Right atrium auricular region (tissue), 2 donors: ENCODE results near the gene KDM4B. TPM values are rescaled to one million over a fixed set of nuclear protein-coding genes. Genes with fewer than 3 reads are reported as not detected.

Experiments used
- DNase-seq: peaks from one replicate; pipeline ENCODE4 v3.0.0-alpha.2; 2019; ENCODE audit warnings: low spot score
- H3K27ac ChIP-seq, 2 donors: fragments of 200-600 bp; sonication (generic); 1 replicate in 1 of 2; 2 replicates in 1 of 2; pipeline ENCODE4 v1.5.1; 2016 to 2019
- H3K27me3 ChIP-seq, 2 donors: fragments of 200-600 bp; sonication (generic); one replicate each; pipeline versions ENCODE4 v1.5.1 to v1.6.0; 2017 to 2019
- H3K36me3 ChIP-seq: fragments of 200-600 bp; sonication (generic); one replicate; pipeline ENCODE4 v1.5.1; 2016
- H3K4me1 ChIP-seq, 2 donors: fragments of 200-600 bp; sonication (generic); one replicate each; pipeline versions ENCODE4 v1.5.1 to v1.6.0; 2017 to 2019
- H3K4me3 ChIP-seq, 2 donors: fragments of 200-600 bp; sonication (generic); 1 replicate in 1 of 2; 2 replicates in 1 of 2; pipeline ENCODE4 v1.5.1; 2017 to 2019; ENCODE audit warnings: mild to moderate bottlenecking in 1 of 2, moderate library complexity in 1 of 2
- H3K9me3 ChIP-seq, 2 donors: fragments of 200-600 bp; sonication (generic); one replicate each; pipeline ENCODE4 v1.5.1; 2019
- total RNA-seq, 2 donors: library from RNA; depleted of rRNA; stranded (reverse); fragments of >200 nt; gene quantifications; one replicate each; pipeline ENCODE4 v1.1.0, GENCODE V29; 2016
- TF ChIP-seq, protein P1 (sequence below), 2 donors: fragments of 200-600 bp; sonication (generic); IDR thresholded peaks; one replicate each; pipeline ENCODE4 v1.5.1; 2019; ENCODE audit warnings: antibody characterized with exemption in 2 of 2

The KDM4B gene
- total RNA-seq, 2 donors from 2014 or later, result 17.6 to 26.0 TPM

DNA sequence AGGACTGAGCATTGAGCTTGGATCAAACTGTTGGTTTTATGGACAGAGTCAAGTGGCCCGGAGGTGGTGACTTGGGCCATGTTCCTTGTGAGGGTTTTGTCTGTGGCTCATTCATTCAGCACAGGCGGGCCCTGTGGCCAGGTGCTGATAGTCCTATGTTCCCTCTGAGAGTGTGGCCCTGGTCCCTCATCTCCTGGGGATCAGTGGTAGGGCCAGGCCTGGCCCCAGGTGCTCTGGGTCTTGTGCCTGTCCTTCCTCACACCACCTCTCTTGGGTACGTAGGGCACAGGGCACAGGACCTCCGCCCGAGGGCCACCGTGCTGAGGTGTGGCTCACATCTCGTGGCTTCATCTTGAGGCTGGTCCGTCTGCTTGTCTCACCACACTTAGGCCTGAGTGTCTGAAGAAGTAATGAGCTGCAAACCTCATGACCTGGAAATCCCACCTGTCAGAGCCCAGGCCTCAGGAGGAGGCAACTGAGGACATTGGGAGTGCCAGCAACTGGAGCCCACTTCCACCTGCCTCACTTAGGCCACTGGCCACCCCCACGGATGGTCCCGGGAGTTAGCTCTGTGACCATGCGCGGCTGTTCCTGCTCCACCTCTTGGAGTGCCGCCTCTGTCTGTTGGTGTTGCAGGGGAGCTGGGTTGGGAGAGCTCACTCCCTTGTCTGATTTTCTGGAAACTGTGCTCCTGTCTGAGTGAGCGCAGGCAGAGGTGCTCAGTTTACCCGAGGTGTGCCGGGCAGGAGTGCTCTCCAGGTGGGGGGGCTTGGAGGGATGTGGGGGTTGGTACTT is 53.4 kb downstream of the KDM4B start:
- no peaks in the 10 kb centered on the region for H3K9me3 ChIP-seq
- H3K4me3 ChIP-seq, result no peak overlapping the region
- no peaks in the 10 kb centered on the region for H3K27me3 ChIP-seq
- no peak for DNase-seq
- TF ChIP-seq, protein P1, sequence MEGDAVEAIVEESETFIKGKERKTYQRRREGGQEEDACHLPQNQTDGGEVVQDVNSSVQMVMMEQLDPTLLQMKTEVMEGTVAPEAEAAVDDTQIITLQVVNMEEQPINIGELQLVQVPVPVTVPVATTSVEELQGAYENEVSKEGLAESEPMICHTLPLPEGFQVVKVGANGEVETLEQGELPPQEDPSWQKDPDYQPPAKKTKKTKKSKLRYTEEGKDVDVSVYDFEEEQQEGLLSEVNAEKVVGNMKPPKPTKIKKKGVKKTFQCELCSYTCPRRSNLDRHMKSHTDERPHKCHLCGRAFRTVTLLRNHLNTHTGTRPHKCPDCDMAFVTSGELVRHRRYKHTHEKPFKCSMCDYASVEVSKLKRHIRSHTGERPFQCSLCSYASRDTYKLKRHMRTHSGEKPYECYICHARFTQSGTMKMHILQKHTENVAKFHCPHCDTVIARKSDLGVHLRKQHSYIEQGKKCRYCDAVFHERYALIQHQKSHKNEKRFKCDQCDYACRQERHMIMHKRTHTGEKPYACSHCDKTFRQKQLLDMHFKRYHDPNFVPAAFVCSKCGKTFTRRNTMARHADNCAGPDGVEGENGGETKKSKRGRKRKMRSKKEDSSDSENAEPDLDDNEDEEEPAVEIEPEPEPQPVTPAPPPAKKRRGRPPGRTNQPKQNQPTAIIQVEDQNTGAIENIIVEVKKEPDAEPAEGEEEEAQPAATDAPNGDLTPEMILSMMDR (IDR thresholded peaks at IDR 0.05), result no peak
- no peaks in the 10 kb centered on the region for H3K36me3 ChIP-seq
- H3K27ac ChIP-seq, result peak overlapping the region in 1 of 2 donors; percentile 39
- H3K4me1 ChIP-seq, result peaks cover 0 to 27% of the 10 kb centered on the region in 2 donors

GRCh38 chr19:5023128-5023571 is 54.2 kb downstream of the KDM4B start:
- Histone ChIP-seq H3K27me3 (no peaks in the 10 kb centered on the region), H3K9me3 (no peaks in the 10 kb centered on the region), H3K27ac (peak overlapping the region in 1 of 2 donors; percentile 39), H3K4me1 (peaks cover 0 to 27% of the 10 kb centered on the region in 2 donors), H3K4me3 (no peak overlapping the region), H3K36me3 (no peaks in the 10 kb centered on the region)
- DNase-seq, result no peak
- TF ChIP-seq, protein P1 (IDR thresholded peaks at IDR 0.05), result no peak

GRCh38 chr19:5024282-5024681 is 55.4 kb downstream of the KDM4B start:
- no peaks in the 10 kb centered on the region for H3K36me3 ChIP-seq
- H3K4me1 ChIP-seq, result peaks cover 0 to 35% of the 10 kb centered on the region in 2 donors
- TF ChIP-seq, protein P1 (IDR thresholded peaks at IDR 0.05), result no peak
- no peak for DNase-seq
- no peak overlapping the region for H3K27ac ChIP-seq
- H3K4me3 ChIP-seq, result no peak overlapping the region
- H3K27me3 ChIP-seq, result no peaks in the 10 kb centered on the region
- no peaks in the 10 kb centered on the region for H3K9me3 ChIP-seq

DNA sequence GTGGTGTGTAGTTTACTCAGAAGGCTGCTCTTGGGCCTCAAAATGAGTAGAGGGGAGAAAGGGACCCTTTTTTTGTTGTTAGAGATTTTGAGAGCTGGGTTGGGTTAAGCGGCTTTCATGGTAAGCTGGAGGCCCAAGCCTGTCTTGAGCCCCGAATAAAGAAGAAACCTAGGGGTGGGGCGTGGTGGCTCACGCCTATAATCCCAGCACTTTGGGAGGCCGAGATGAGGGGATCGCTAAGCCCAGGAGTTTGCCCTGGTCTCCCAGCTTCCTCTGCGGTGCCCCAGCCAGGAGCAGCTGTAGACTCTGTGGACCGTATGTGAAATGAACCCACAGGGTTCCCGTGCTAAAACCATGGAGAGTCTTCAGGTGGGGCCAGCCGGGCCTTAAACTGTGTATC is 56.1 kb downstream of the KDM4B start:
- TF ChIP-seq, protein P1 (IDR thresholded peaks at IDR 0.05), result no peak
- H3K4me1 ChIP-seq, result peaks cover 0 to 37% of the 10 kb centered on the region in 2 donors
- no peak for DNase-seq
- H3K9me3 ChIP-seq, result no peaks in the 10 kb centered on the region
- no peaks in the 10 kb centered on the region for H3K36me3 ChIP-seq
- H3K27ac ChIP-seq, result no peak overlapping the region
- no peaks in the 10 kb centered on the region for H3K27me3 ChIP-seq
- H3K4me3 ChIP-seq, result no peak overlapping the region

GRCh38 chr19:5026706-5027273 is 57.9 kb downstream of the KDM4B start:
- peak overlapping the region in 1 of 2 donors; percentile 11 for H3K27ac ChIP-seq
- TF ChIP-seq, protein P1 (IDR thresholded peaks at IDR 0.05), result no peak
- H3K27me3 ChIP-seq, result no peaks in the 10 kb centered on the region
- DNase-seq, result no peak
- H3K4me3 ChIP-seq, result no peak overlapping the region
- H3K4me1 ChIP-seq, result peaks cover 0 to 48% of the 10 kb centered on the region in 2 donors
- no peaks in the 10 kb centered on the region for H3K9me3 ChIP-seq
- H3K36me3 ChIP-seq, result no peaks in the 10 kb centered on the region
